HG03521 (cell line): ENCODE measurements around the gene C22orf23.
"Not testable (repeated sequence)": the region's sequence is repeated elsewhere in the genome, so short reads cannot be mapped to it uniquely, and the experiment has no call there.

Experiments used
- ATAC-seq: cut with Tn5 transposase; IDR thresholded peaks from one replicate; pipeline ENCODE4 v1.9.1; 2021; ENCODE audit warnings: mild to moderate bottlenecking, moderate library complexity; ENCODE audit not compliant: unreplicated experiment

C22orf23 gene

DNA sequence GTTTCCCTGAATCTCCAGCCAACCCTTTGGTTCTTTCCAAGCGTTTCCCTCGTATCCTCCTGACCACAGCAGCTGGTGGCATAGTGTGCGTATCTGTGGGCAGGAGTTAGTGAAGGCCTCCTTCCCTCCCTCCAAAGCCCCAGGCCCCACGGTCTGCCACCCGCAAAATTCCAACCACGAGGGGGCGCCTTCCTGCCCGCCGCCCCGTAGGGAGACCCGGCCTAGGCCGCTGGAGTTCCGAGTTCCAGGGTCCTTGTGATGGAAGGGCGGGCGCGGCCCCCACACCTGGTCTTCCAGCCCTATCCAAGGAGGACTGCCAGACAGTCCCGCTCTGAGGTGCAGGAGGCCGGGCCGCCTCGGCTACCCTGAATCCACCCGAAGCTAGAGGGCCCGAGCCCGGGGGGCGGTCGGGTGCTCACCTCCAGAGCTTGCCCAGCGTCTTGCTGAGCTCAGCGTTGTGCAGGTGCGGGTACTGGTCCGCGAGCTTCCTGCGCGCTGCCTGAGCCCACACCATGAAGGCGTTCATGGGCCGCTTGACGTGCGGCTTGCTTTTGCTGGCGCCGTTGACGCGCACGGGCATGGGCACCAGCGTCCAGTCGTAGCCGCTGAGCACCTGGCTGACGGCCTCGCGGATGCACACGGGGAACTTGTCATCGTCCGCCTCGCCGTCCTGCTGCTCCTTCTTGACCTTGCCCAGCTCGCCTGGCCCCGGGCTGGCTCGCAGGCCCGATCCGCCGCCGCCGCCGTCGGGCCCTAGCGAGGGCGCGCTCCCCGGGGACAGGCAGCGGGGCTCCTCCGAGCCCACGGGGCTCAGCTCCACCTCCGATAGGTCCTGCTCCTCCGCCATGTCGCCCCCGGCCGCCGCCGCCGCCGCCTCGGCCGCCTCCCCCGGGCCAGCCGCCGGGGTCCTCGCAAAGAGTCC is 29.8 kb upstream of the C22orf23 start:
- no peak for ATAC-seq

DNA sequence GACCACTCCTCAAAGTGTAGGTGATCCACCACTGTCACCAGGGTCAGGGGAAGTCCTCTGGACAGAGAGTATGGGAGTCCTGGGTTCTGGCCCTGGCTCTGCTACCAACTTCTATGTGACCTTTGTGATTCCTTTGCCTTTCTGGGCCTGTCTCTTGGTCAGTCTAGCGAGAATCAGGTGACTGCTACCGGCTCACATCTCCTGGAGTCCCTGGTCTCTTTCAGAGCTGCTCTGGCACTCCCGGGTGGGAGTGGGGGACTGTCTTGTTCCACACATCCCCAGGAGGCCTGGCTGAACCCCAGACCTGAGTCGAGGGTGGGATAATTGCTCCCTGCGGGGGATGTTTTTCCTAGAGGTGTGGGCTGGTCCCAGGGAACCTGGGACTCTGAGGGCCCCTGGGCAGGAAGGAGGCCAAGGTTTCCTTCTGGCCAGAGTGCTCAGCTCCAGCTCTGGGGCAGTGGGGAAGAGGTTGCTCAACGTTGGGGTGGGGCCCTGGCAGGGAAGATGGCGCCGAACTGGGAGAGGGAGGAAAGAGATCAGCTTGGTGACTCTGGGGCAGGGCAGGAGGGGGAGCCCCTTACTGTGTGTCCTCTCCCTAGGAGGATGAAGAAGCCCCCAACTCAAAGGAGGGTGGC is 28.9 kb upstream of the C22orf23 start:
- ATAC-seq = no peak

DNA sequence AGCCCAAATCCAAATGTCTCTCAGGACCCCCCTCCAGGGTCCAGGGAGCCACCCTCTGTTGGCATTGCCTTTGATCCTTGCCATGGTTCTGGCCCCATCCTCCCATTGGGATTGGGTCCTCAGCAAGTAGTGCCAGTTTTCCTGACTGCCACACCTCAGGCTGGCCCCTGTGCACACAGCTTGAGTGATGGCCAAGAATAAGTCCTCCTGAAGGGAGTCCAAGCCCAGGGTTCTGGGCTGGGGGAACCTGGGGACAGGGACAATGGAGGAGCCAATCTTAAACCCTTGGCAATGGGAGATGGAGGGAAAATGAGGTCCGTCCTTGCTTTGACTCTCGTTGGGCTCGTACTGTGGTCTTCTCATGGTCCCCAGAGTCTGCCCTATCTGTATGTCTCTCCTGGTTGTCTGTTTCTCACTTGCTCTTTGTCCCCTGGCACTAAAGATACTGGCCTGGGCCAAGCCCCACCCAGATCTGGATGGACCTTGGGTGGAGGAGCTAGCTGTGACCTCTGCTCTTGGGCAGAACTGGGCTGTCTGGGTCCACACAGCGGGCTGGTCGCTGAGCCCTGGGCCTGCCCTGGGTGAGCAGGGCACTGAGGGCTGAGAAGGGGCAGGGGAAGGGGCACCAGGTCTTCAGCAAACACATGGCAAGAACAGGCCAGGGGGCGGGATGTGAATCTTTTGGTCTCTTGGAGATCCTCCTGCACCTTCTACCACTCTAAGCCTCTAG is 28.0 kb upstream of the C22orf23 start:
- ATAC-seq = no peak

DNA sequence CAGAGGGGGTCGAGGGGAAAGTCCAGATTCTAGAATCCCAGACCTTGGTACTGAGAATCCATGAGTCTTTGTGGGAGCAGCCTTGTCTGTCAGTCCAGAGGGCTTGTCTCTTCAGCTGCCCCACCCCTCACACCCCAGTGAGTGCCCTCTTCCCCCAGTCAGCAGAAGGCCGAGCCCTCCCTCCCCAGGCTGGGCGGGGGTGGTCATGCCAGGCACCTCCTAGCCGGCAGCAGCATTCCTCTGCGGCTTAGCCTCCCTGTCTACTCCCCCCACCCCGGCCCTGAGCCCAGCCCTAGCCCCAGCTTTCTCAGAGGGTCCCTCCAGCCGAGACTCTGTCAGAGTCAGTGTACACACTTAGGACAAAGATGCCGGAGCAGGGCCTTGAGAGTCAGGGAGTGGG is 26.4 kb upstream of the C22orf23 start:
- ATAC-seq = no peak

DNA sequence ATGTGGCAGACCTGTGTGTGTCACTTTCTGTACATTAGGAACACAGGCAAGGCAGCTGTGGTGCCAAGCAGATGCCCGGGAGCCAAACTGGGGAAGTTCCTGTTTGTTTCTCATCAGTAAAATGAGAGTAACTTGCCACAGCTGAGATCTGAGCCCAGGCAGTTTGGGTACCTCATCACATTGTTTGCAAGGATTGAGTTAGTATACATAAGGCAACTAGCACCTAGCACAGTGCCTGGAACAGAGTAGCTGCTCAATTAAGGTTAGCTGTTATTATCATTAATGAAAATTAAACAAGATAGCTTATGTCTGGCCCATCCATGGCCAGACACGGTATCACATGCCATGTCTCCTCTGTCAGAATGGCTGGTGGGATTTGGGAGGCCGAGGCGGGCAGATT is 23.1 kb upstream of the C22orf23 start:
- no peak for ATAC-seq

DNA sequence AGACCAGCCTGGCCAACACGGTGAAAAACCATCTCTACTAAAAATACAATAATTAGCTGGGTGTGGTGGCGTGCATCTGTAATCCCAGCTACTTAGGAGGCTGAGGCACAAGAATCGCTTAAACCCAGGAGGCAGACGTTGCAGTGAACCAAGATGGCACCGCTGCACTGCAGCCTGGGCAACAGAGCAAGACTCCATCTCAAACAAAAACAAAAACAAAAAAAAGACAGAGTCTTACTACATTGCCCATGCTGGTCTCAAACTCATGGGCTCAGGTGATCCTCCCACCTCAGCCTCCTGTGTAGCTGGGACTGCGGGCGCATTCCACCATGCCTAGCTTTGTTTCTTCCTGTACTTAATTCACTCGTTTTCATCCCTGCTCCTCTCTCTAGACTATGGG is 22.6 kb upstream of the C22orf23 start:
- ATAC-seq = not testable (repeated sequence)

DNA sequence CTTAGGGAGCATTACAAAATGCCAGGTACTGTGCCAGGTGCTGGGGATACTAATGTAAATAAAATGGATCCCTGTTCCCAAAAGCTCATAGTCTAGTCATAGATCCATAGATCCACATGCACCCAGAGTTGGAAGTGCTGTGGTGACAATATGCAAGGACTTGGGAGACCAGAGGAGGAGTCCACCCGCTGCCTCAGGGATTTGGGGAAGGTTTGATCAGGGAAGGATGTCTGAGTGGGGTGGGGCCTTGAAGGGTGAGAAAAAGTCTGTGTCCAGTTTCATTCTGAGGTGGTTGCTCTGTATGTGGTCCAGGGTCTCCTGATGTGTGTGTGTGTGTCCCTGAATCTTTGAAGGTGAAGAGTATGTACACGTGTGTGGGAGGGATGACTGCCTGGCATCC is 21.8 kb upstream of the C22orf23 start:
- no peak for ATAC-seq

DNA sequence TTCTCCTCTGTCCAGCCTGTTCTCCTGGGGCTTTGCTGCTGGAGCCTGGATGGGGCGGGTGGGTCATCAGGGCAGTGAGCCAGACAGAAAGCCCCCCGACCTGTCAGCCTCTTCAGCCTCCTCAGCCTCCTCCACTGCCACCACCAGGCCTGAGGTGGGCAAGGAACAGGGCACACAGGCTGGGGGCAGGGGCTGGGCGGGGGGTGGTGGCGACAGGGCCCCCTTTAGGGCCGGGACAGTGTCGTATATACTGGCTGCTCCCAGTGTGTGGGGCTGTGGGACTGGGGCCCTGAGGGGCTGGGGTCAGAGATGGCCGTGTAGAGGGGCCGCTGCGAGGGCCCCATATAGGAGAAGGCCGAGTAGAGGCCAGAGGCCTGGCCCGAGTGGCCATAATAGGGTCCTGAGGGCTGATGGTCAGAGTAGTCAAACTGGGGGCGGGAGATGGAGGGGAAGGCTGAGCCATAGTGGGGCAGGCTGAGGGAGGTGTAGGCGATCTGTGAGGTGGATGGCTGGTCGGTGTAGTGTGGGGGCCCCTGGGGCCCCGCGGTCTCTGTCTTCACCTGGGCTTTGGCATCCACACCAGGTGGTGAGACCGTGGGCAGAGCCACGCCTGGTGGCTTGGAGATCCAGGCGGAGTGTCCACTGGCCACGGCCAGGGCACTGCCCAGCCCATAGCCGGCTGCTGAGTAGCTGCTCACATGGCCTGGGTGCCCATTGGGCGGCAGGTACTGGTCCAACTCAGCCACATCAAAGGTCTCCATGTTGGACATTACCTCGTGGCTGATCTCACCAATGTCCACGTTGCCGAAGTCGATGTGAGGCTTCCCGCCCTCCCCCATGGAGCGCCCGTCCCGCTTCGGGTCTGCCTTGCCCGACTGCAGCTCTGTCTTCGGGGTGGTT is 20.1 kb upstream of the C22orf23 start:
- ATAC-seq = no peak

DNA sequence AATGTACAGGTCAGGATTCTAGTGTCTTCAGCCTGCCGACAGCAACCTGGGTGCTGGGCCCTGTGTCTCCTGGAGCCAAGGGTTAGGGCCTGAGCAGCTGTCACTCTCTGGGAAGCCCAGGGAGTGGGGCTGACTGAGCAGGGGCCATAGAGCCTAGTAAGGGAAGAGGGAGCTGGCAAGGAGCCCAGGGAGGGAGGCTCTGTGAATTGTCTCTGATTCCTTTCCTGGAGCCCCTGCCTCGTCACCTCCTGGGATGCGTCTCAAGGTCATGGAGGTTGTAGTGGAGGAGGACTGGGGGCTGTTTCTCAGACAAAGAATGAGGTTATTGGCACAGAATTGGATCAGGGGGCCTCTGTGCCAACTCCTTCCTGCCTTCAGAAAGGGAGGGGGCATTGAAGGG is 19.1 kb upstream of the C22orf23 start:
- ATAC-seq = no peak

DNA sequence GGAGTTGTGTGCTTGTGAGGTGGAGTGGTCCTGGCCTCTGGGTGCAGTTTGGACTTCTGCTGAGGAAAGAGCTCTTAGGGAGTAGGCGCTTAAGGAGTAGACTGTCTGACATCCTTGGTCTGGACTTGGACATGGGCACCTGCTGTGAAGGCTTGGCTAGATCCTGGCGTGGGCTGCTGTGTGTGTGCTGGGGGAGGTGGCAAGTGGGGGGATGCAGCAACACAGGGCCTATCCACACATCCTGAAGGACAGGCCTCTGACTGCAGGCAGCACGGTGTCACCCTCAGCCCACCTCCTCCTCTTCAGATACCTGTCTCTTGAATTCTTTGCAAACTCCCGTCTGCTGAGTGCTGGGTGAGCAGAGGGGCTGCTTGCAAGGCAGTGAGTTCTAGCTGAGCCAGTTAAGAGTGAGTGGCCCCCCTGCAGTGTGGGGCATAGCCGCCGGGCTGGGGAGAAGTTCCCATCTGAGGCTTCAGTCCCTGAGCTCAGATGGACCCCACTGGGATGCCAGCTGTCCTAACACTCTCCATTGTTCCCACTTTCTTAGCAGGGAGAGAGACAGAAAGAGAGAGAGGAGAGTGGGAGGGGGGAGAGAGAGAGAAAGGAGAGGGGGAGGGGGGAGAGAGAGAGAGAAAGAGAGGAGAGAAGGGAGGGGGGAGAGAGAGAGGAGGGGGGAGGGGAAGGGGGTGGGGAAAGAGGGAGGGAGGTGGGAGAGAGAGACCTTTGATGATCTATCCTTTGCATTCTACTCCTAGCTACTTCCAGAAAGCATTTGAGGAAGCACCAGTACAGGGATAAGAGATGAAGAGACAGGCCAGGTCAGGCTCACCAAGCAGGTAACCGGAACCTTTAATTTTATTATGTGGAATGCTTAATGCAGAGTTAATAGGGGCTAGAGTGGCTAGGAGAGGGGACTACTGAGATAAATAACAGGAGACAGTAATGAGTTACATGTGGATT is 18.4 kb upstream of the C22orf23 start:
- no peak for ATAC-seq

DNA sequence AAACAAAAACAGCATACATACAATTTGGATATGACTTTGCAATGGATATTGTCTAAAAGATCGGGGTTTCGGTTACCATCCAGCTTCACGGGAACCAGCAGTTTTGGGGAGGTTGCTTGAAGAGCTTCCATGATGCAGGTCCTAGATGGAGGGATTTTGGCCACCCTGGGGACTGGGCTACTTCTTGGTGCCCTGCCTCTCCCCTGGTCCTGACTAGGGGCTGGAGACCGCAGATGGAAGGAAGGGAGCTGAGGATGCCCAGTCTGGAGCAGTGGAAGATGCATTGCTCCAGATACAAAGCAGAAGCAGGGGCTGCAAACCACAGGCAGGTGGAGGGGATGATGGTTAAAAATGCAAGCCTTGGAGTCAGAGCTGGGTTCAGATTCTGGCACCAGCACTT is 17.5 kb upstream of the C22orf23 start:
- ATAC-seq = no peak

DNA sequence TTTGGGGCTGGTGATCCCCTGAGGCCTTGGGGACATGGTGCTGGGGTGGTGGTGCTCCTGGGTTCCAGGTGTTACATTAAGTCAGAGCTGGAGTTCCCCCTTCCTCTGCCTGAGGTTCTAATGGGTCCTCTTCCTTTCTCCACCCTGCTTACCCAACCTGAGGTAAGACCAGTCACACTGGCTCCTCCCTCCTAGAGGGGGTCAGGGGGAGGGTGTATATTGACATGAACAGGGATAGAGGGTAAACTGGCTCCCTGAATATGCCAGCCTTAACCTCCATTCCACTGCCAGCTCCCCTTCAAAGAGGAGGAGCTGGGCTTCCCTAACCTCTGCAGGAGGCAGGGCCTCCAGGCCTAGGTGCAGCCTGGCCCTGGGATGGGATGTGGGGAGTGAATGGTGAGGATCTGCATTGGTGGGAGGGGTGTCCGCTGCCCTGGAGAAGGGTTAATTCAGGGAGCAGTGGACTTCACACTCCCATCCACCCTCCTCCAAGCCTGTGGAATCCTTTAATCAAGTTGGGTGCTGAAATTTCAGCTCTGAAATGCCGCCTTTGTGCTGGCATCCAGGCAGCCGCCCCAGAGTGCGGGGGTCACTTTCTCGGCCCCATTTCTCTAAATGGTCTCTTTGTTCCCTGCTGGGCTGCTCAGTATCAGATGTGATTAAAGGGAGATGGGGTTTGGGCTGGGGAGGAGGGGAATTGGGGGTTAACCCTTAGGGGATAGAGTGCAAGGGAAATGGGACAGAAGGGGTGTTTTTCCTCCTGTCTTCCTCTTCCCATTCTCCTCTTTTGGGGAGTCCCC is 15.3 kb upstream of the C22orf23 start:
- ATAC-seq = no peak

DNA sequence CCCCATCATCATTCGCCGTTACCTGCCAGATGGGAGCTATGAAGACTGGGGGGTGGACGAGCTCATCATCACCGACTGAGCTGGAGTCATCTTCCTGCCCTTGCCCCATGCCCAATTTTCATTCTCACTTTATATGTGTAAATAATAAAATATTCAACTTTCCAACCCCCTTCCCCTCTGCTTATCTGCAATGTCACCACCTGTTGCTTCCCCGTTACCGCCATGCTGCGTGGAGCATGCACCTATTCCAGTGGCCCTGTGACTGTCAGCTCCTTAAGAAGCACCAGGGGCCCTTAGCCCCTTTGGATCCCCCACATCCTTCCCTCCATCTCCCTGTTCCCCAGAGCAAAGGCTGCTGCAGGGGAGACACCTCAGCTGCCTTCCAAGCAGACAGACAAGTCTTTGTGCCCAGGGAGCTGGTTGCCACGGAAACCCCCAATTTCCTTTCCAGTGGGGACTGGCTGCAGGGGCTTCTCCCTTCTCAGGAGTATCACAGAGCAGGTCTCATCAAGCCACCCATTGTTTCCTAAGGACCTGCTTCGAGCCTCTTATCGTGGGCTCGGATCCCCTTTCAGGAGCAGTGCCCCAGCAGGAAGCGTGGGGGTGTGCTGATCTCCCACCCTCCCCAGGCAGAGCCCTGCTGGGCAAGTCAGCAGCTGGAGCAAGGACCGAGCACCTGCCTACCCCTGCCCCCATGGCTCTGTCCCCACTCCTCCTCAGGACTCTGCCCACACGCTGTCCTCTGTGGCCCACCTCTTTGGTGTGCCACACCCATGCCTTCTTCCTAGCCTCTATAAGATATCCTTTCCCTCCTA is 14.4 kb upstream of the C22orf23 start:
- ATAC-seq = no peak

DNA sequence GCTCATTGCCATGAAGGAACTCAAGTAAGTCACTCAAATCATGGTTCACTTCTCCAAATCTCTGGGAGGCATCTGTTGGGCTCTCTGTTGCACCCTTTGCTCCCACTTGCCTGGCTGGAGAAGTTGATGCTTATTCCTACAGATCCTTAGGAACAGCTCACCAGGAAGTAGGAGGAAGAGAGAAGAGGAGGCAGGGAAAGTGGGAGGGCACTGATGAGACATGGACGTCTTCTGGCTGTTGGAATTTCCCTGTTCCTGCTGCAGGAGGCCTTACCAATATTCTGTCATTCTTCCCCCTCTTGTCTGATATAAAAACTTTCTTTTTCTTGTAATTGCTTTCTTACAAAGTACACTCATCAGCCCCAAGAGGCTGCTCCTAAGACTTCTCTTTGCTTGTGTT is 13.7 kb upstream of the C22orf23 start:
- ATAC-seq = no peak

DNA sequence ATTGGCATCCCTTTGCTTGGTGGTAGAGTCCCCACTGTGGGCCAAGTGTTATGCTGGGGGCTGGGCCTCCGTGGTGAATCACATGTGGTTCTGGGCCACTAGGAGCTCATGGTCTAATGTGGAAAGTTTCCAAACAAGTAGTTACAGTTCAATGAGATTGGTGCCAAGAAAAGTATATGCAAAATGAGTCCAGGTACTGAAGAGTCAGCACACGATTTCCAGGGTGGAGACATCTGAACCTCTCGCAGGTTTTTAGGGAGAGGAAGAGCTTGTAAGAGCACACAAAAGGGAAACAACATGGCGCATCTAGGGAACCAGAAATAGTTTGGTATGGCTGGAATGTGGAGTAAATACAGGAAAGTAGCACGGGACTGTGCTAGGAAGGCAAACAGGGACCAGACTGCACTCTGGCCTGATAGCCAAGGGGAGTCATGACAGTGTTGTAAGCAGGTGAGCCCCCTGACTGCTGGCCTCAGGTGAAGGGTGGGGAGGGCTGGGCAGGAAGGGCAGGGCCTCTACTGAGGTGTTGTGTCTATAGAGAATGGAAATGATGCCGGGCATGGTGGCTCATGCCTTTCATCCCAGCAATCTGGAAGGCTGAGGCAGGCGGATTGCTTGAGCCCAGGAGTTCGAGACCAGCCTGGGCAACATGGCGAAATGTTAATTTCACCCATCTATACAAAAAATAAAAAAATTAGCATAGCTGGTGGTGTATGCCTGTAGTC is 12.7 kb upstream of the C22orf23 start:
- ATAC-seq = no peak

DNA sequence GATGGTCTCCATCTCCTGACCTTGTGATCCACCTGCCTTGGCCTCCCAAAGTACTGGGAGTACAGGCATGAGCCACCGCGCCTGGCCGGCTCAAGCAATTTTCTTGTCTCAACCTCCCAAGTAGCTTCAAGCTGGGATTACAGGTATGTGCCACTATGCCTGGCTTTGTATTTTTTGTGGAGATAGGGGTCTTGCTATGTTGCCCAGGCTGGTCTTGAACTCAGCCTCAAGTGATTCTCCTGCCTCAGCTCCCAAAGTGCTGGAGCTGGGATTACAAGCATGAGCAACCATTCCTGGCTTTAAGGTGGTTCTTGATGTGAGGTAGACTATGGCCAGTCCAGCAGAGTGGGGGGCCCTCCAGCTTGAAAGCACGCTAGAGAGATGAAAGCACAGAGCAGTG is 7.7 kb upstream of the C22orf23 start:
- ATAC-seq = no peak

DNA sequence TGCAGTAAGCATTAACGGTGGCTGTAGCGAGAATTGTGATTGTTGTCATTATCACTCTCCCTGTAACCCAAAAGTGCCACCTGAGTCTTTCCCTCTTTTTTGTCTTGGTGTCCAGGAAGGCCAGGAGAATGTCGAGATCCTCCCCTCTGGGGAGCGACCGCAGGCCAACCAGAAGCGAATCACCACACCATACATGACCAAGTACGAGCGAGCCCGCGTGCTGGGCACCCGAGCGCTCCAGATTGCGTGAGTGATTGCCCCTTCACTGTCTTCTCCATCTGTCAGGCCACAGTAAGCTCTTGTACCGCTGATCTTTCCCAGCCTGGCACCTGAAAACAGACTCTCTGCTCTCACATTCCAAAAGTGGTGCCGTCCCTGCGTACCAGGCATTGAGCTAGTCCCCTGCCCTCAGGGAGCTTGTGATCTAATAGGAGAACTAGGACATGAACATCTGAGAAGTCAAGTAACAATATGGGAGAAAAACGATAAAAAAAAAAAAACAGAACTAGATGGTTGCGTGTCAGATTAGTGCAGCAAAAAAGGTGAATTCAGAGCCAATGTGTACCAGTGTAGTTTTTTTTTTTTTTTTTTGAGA is 5.9 kb upstream of the C22orf23 start:
- no peak for ATAC-seq
